A549 (cell line): ENCODE results near the gene IRF1. TPM values are rescaled to one million over a fixed set of nuclear protein-coding genes. Genes with fewer than 3 reads are reported as not detected.
A peak's percentile ranks its signal among the peaks of the same experiment; 100 is the strongest.

Experiments used
- ATAC-seq, 2 experiments: fragments of 200-7000 bp in 1 of 2; fragments of >200 bp in 1 of 2; cut with Nextera tagmentation in 1 of 2; cut with Tn5 transposase in 1 of 2; 3 replicates each; pipeline versions ENCODE4 v1.8.0 to v1.9.1; 2018 to 2020; ENCODE audit warnings: mild to moderate bottlenecking in 1 of 2, moderate library complexity in 1 of 2
- CTCF ChIA-PET: fragments of 300-600 bp; sonication (Branson Sonifier 250); formaldehyde crosslinking; extraction: SDS; loops from one replicate; lab custom pipeline; 2021; ENCODE audit warnings: antibody characterized with exemption, inconsistent platforms; lab: Yijun Ruan, JAX
- POLR2A ChIA-PET: fragments of 350-600 bp; formaldehyde crosslinking; extraction: SDS; loops from one replicate; lab custom pipeline; 2021; ENCODE audit warnings: antibody characterized with exemption, inconsistent platforms; lab: Yijun Ruan, JAX
- DNase-seq, 2 experiments: peaks; one replicate each; pipeline versions ENCODE4 v3.0.0 to v3.0.0-alpha.2; 2011 to 2016; ENCODE audit warnings: low read depth in 1 of 2, low spot score in 1 of 2
- FAIRE-seq: peaks from 2 replicates; lab custom pipeline; 2011; peaks lifted over from hg19 to GRCh38; lab: Jason Lieb, UNC
- H3K27ac ChIP-seq, 2 experiments: fragments of >200 bp; sonication (Bioruptor Twin); formaldehyde crosslinking; 3 replicates each; pipeline ENCODE4 v1.5.1; 2016 to 2017
- H3K4me1 ChIP-seq: fragments of >200 bp; sonication (Bioruptor Twin); formaldehyde crosslinking; 3 replicates; pipeline ENCODE4 v1.6.1; 2016
- H3K4me2 ChIP-seq: fragments of >200 bp; sonication (Bioruptor Twin); formaldehyde crosslinking; 3 replicates; pipeline ENCODE4 v1.6.1; 2016
- H3K4me3 ChIP-seq: fragments of >200 bp; sonication (Bioruptor Twin); formaldehyde crosslinking; 3 replicates; pipeline ENCODE4 v1.5.1; 2016
- H3K9me3 ChIP-seq: fragments of >200 bp; sonication (Bioruptor Twin); formaldehyde crosslinking; 3 replicates; pipeline ENCODE4 v1.6.1; 2016
- CHD2 ChIP-seq: fragments of 150-350 bp; IDR thresholded peaks from 2 replicates; pipeline ENCODE4 v1.6.1; 2014; ENCODE audit warnings: low read length; ENCODE audit not compliant: partially characterized antibody
- EHF ChIP-seq: fragments of 250-450 bp; sonication (Bioruptor Pico); IDR thresholded peaks from 2 replicates; pipeline ENCODE4 v1.5.0; 2020; ENCODE audit warnings: mild to moderate bottlenecking
- GATA3 ChIP-seq: IDR thresholded peaks from 2 replicates; pipeline ENCODE4 v1.6.1; 2012; ENCODE audit warnings: borderline replicate concordance
- NFE2L2 ChIP-seq: fragments of 150-350 bp; conservative IDR thresholded peaks from 2 replicates; pipeline ENCODE4 v1.6.1; 2014; ENCODE audit warnings: low read length
- NPAS2 ChIP-seq: fragments of 250-450 bp; sonication (Bioruptor Pico); IDR thresholded peaks from 2 replicates; pipeline ENCODE4 v1.8.0; 2022; ENCODE audit warnings: mild to moderate bottlenecking, moderate library complexity, borderline replicate concordance
- POLR2AphosphoS2 ChIP-seq: conservative IDR thresholded peaks from 2 replicates; pipeline ENCODE4 v1.6.1; 2012; ENCODE audit warnings: low read length, improper control_type of control experiment, inconsistent platforms
- WGBS: methylation state at CpG from one replicate; pipeline ENCODE4 v1.1.6; 2017; ENCODE audit errors: missing lambda C conversion rate; 5-methylcytosine and 5-hydroxymethylcytosine counted together
- polyA plus RNA-seq, 4 experiments: library from polyadenylated mRNA; depleted of rRNA in 3 of 4; stranded (reverse); fragments of >200 nt; fragmentation: RNase III in 1 of 4; extraction: RNeasy Plus Mini Kit Qiagen cat#74134 plus additional on column Dnase treatment in 1 of 4; gene quantifications; 2 replicates in 3 of 4; 3 replicates in 1 of 4; pipeline ENCODE4 v1.2.3, GENCODE V29; 2011 to 2017
- TF ChIP-seq, protein P1 (sequence below): IDR thresholded peaks from 2 replicates; pipeline ENCODE4 v1.6.1; 2012
- TF ChIP-seq, protein P2 (sequence below): fragments of 450-650 bp; IDR thresholded peaks from 2 replicates; pipeline ENCODE4 v1.6.1; 2014; ENCODE audit warnings: antibody characterized with exemption
- TF ChIP-seq, protein P3 (sequence below): fragments of 150-350 bp; IDR thresholded peaks from 2 replicates; pipeline ENCODE4 v1.6.1; 2014; ENCODE audit warnings: low read depth, mild to moderate bottlenecking, low read length

The IRF1 gene
- polyA plus RNA-seq, 2 of the 4 experiments (the other 2 are of a cell fraction): 10.9 to 13.3 TPM

DNA sequence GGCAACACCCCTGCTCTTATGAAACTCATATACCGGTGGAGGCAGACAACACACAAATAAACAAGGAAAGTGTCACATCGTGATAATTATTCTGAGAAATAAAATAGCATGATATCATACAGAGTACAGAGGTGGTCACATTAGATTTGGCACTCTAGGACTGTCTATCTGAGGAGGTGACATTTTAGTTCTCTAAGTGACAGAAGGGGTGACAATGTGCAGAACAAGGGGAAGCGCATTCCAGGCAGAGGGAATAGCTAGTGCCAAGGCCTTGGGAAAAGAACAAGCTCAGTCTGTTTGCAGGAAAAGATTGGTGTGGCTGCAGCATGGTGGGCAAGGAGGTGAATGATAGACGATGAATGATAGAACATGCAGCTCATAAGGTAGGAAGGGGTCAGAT, 12.7 kb upstream of the IRF1 start:
- TF ChIP-seq, protein P1, sequence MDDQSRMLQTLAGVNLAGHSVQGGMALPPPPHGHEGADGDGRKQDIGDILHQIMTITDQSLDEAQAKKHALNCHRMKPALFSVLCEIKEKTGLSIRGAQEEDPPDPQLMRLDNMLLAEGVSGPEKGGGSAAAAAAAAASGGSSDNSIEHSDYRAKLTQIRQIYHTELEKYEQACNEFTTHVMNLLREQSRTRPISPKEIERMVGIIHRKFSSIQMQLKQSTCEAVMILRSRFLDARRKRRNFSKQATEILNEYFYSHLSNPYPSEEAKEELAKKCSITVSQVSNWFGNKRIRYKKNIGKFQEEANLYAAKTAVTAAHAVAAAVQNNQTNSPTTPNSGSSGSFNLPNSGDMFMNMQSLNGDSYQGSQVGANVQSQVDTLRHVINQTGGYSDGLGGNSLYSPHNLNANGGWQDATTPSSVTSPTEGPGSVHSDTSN: no peak
- TF ChIP-seq POLR2AphosphoS2 (no peak), NPAS2 (CRISPR knock-in tag) (no peak)
- TF ChIP-seq, all 56 proteins: peak for 0
- ATAC-seq (no peak), FAIRE-seq (no peak), DNase-seq (no peak)
- 77% methylated on average over 4 of the region's 4 CpGs for WGBS
- H3K27ac ChIP-seq: no peak overlapping the region
- CTCF ChIA-PET: interaction anchor here (1.0 to 12.9 kb wide), 10 partner anchors 13 to 121 kb away, joined by 3 to 217 read pairs (median 28); partner anchors contain the start of gene IRF1
- peaks cover 33% of the 10 kb centered on the region for H3K4me1 ChIP-seq
- no peak overlapping the region for H3K4me3 ChIP-seq
- POLR2A ChIA-PET: no interaction called here
- no peak overlapping the region for H3K4me2 ChIP-seq
- H3K9me3 ChIP-seq: no peaks in the 10 kb centered on the region

DNA sequence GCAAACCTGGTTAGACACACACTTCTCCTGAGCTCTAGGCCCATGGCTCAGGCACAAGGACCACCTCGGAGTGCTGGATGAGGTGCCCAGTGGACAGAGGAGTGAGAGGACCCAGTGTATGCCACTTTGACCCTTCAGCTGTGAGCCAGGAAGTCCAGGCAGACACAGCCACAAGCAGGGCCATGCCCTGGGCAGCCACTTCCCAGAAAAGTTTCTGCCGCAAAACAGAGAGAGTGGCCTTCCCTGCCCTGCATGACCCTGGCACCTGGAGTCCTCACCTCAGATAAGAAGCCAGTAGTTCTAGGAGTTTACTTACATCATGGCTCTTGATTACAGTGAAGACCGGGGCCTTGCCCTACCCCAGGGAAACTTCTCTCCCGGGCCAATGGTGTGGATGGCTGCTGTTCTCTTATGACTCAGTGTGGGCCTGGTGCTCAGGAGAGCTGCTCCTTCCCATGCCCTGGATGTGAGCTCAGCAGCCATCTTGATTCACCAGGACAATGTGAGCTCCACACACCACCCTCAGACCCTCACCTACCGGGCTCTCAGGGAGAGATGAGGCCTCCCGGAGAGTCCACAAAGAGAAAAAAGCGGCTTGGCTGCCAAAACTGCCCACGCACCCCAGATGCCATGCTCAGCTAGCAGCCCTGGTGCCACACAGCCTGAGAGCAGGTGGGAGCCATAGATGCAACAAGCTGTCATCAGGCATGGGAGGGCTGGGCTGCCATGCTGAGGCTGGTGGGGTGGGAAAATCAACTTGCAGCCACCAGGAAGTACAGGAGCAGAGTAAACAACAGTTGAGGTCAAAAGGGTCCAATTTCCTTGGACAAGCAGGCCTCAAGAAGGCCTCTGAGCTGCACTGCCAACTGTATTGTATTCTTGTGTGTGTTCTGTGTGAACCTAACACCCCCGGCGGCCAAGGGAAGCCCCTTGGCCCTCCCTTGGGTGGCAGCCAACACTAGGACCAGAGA, 11.7 kb upstream of the IRF1 start:
- TF ChIP-seq NFE2L2: no peak
- TF ChIP-seq, protein P2, sequence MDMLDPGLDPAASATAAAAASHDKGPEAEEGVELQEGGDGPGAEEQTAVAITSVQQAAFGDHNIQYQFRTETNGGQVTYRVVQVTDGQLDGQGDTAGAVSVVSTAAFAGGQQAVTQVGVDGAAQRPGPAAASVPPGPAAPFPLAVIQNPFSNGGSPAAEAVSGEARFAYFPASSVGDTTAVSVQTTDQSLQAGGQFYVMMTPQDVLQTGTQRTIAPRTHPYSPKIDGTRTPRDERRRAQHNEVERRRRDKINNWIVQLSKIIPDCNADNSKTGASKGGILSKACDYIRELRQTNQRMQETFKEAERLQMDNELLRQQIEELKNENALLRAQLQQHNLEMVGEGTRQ: no peak
- TF ChIP-seq, protein P1: no peak
- 80% methylated on average over 10 of the region's 10 CpGs for WGBS
- Histone ChIP-seq H3K9me3 (no peaks in the 10 kb centered on the region), H3K4me1 (peaks cover 43% of the 10 kb centered on the region), H3K4me3 (no peak overlapping the region), H3K4me2 (no peak overlapping the region), H3K27ac (peak overlapping the region in 1 of 2 experiments; percentile 97; a peak in 3 of 6 replicates)
- ChIA-PET POLR2A (no interaction called here), CTCF (interaction anchor here (0.7 to 12.9 kb wide), 27 partner anchors 12 to 437 kb away, joined by 3 to 217 read pairs (median 6); partner anchors contain the start of genes IRF1 and SHROOM1)
- ATAC-seq (no peak), DNase-seq (no peak), FAIRE-seq (no peak)

DNA sequence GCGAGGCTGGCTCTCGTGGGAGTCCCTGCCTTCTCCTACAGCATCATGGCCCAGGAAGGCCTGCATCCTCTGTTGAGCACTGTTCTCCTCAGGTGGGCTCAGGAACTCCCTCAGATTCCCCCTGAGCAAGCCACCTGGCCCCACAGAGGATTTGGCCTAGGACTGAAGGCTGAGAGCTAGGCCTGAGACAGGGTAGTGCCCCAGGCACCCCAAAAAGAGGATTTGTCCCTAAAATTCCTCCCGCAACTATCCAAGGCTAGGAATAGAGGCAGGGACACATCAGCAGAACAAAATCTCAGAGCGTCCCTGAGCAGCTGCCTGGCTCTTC, 11.0 kb upstream of the IRF1 start:
- Histone ChIP-seq H3K27ac (peak overlapping the region in 1 of 2 experiments; percentile 97; a peak in 3 of 6 replicates), H3K4me1 (peaks cover 44% of the 10 kb centered on the region), H3K4me3 (no peak overlapping the region), H3K9me3 (no peaks in the 10 kb centered on the region), H3K4me2 (no peak overlapping the region)
- 100% methylated on average over 2 of the region's 4 CpGs for WGBS
- FAIRE-seq (no peak), ATAC-seq (no peak), DNase-seq (no peak)
- no peak for TF ChIP-seq CHD2
- TF ChIP-seq, protein P3, sequence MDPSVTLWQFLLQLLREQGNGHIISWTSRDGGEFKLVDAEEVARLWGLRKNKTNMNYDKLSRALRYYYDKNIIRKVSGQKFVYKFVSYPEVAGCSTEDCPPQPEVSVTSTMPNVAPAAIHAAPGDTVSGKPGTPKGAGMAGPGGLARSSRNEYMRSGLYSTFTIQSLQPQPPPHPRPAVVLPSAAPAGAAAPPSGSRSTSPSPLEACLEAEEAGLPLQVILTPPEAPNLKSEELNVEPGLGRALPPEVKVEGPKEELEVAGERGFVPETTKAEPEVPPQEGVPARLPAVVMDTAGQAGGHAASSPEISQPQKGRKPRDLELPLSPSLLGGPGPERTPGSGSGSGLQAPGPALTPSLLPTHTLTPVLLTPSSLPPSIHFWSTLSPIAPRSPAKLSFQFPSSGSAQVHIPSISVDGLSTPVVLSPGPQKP: no peak
- TF ChIP-seq EHF: no peak
- TF ChIP-seq GATA3: no peak
- TF ChIP-seq POLR2AphosphoS2: no peak
- CTCF ChIA-PET: interaction anchor here (0.7 to 12.9 kb wide), 30 partner anchors 11 to 436 kb away, joined by 3 to 217 read pairs (median 6); partner anchors contain the start of genes IRF1, SHROOM1 and SLC22A5
- POLR2A ChIA-PET: interaction anchor here (1.3 kb wide), 1 partner anchor 113 kb away, joined by 3 read pairs; no protein-coding TSS in a partner anchor
